HG03103 (cell line): ENCODE results near the gene PLEKHA3.
"Not testable (repeated sequence)": the region's sequence is repeated elsewhere in the genome, so short reads cannot be mapped to it uniquely, and the experiment has no call there.

ENCODE experiments used
- ATAC-seq: cut with Tn5 transposase; IDR thresholded peaks from one replicate; pipeline ENCODE4 v1.9.1; 2021; ENCODE audit warnings: low read depth; ENCODE audit not compliant: unreplicated experiment

Gene PLEKHA3

GRCh38 chr2:178480227-178481181 lies at the start of gene PLEKHA3:
PLEKHA3 (plus strand) TSS chr2:178480457; CDS start chr2:178480870, 413 bp downstream.
- peak; percentile 48 for ATAC-seq

DNA sequence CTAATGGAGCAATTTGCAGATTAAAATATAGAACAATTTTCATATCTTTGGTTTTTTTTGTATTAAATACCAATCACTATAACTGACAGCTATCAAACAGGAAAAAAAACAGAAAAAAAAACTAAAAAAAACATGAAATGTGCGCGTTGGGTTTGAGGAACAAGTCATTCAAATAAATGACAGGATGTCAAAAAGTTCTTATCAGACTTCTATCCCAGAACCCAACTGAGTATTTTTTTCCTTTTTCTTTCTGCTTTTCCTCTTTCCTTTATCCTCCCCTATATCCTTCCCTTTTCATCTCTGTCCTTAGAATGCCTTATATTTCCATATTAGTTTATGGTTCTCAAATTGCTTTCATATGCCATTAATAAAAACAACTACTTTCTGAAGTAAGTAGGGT lies 43.6 kb upstream of the PLEKHA3 start:
- no peak for ATAC-seq

DNA sequence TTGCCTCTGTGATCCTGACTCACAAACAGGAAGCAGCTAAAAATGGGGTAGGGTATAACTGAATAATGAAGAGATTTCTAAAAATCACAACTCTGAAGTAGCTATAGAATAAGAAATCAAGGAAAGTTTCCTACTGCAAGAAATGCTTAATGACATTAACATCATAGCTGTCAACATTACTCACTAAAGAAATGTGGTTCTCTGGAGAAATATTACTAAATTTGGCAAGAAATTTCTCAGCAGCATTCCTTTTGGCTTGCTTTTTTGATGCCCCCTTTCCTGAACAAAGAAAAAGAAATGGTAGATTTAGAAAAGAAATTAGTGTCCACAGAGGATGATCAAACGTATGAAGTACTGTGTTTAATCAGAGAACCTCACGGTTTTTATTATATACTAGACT lies 38.8 kb upstream of the PLEKHA3 start:
- no peak for ATAC-seq

DNA sequence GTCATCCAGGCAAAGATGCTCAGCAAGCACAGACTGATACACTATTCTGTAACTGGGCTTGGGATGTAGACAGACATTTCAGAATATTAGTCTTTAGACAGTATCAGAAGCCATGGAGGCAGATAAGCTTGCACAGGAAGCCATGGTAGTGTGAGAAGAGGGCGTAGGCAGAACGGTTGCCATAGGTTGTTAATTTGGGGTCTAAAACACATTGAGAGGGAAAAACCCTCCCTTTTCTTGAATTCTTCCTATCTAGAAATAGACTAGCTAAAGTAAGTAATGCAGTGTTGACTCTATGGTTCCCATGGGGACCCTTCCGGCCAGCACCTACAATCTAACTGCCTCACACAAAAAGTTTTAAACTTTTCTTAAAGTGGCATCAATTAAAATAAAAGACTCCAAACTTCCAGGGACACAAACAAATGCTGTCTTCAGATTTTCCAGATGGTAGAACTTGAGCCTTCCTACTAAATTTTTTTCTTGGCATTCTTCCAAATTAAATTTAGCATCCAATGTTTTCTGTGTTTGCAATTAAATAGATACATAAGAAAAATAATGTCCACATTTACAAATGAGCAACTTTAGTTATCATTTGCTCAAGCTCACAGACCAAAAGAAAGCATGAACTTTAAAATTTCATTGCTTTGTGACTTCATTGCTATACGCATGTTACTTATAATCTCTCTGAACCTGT lies 31.1 kb upstream of the PLEKHA3 start:
- no peak for ATAC-seq

DNA sequence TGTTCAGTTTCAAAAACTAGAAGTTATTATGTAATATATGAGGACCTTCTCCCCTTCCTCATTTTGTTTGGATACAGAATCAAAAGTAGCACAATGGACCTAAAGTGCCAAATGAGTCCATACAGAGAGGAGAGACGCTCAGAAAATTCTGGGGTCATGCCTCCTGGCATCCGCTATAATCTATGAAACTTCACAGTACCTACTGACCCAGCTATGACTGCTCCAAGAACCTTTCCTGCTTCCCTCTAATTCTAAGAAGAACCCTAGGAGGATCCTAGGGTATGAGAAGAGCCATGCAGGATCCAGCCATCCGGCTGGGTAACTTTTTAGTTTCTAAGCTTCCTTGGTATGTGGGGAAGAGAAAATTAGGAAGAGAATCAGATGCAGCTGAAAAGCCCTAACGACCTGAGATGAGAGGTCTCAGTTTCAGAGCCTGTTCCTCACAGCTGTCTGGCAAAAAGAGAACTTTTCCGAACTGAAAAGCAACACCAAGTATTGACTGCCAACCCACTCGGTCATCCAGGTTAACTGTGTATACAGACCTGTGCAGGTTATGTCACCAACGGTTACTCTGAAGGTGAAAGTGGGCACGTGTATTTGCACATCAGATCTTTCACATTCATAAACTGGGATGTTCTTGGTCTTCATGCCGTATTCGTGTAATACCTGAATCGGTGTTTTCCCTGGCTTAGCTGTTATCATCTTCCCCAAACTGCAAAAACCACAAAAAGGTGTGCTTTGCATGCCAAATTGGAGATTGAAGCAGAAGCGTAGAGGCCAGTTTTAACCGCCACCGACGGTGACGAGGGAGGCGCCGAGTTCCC lies 30.3 kb upstream of the PLEKHA3 start:
- ATAC-seq = peak; percentile 0

DNA sequence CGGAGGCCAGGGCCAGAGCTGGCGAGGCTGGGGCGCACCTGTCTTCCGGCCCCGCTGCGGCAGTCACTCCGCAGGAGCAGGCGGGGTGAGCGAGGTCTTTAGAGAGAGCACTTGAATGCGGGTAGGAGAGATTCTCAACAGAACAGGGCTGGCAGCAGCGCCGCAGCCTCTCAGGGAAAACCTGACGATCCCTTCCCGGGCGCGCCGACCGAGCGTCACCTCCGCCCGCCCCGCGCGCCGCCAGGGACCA lies 29.8 kb upstream of the PLEKHA3 start:
- peak; percentile 43 for ATAC-seq

DNA sequence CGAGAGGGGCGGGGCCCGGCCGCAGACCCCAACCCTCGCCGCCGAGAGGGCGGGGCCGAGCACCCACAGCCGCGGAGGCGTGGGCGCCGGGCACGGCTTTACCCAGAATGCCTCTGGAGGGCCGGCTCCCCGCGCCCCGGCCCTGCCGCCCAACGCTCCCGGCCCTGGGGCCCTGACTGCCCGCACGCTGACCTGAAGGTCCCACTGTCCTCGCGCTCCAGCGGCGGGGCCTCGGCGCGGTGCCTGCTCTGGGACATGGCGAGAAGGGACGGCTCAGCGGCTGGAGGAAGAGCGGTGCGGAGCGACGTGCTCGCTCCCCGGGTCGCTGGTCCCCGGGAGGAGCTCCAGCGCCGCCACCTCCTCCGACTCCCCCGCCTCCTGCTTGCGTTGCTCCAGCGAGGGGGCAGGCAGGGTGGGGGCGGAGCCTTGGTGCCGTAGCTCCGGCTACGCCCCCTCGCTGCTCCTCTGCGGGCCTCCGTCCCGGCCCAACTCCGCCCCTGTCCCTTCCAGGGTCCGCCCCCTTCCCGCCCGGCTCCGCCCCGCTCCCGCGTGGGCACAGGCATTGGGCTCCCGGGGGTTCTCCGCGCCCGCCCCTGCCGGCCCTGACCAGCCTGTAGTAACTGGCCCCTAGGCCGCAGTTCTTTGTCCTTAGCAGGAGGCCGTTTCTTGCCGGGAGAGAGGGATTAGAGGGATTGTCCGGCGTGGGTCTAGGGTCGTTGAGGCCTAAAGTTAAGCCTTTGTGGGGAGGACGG lies 29.3 kb upstream of the PLEKHA3 start, which contains the start of the genes PJVK and PRKRA:
TSS of gene PJVK (plus strand) at position 605 of the 752 bp plus-strand sequence. CDS start 2,032 bp downstream, outside the sequence.
TSS of gene PRKRA (minus strand) at position 402 of the 752 bp plus-strand sequence. CDS start at position 257, 145 bp downstream.
- ATAC-seq = peak; percentile 78

GRCh38 chr2:178452334-178452733 lies 27.9 kb upstream of the PLEKHA3 start:
- no peak for ATAC-seq

DNA sequence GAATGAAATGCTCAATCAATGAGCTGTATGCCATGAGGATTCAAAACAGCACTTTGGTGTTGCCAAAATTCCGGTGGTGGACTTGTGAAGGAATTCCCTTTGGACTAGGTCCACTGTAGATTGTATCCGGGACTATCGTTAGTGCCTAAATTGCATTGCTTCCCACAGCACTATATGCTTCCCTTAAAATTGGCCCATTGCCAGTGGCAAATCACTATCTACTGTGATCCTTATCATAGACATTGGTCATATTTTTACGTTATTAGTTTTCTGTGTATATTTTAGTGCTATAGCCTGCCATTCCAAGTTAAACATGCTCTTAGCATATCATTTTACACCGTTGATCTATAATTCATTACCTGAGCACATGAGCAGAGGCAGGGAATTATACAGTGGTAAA lies 27.4 kb upstream of the PLEKHA3 start:
- no peak for ATAC-seq

- no peak for ATAC-seq
Observed at GRCh38 chr2:178455947-178456346, 24.3 kb upstream of the PLEKHA3 start.

DNA sequence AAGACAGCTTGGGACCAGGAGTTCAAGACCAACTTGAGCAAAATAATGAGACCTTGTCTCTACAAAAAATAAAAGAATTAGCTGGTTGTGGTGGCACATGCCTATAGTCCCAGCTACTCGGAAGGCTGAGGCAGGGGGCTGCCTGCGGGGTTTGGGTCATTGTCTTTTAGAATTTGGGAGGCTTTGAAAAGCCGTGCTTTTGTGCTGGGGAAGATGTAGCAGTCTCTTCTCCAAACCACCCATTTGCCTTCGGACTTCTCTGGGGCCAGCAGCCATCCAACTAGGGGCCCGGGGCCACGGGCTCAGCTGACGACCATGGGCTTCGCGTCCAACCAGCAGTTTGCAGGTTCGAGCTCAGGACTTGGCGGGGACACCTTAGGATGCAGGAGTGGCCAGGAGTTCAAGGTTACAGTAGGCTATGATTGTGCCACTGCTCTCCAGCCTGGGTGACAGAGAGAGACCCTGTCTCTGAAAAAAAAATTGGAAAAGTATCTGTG lies 22.8 kb upstream of the PLEKHA3 start:
- ATAC-seq = no peak

DNA sequence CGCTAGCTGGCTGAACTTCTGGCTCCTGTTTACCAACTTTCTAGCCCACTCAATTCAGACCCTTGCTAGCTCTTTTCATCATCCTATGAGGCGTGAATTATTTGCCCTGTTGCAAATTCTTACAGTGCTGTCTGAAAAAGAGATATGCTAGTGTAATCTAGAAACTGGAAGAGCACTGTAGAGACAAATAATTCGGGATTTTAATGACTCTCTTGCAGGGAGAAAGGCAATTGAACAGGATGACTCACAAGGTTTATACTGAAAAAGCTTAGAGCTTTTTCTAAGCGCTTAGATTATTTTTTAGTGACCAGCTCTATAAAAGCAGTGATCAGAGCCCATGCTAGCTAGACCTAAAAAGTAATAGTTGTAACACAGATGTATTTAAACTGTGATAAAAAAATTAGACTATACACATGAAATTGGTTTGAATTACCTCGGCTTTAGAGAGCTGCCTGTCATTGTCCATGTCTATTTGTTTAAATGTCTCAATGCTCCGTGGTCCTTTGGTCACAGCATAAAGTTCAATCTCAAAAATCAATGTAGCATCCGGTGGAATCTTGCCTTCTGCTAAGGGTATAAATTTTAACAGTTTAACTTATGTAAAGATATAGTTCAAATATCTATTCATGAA lies 10.9 kb upstream of the PLEKHA3 start:
- no peak for ATAC-seq

DNA sequence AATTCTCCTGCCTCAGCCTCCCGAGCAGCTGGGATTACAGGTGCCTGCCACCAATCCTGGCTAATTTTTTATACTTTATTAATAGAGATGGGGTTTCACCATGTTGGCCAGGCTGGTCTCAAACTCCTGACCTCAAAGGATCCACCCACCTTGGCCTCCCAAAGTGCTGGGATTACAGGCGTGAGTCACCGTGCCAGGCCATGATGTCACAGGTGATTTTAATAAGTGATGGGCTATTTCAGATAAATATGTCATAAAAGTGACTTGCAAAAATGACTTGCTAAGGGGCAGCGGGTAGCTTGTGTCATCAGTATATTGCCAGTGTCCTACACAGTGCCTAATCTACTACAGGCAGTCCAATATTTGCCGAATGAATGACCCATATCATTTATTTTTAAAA lies 8.9 kb upstream of the PLEKHA3 start:
- not testable (repeated sequence) for ATAC-seq

DNA sequence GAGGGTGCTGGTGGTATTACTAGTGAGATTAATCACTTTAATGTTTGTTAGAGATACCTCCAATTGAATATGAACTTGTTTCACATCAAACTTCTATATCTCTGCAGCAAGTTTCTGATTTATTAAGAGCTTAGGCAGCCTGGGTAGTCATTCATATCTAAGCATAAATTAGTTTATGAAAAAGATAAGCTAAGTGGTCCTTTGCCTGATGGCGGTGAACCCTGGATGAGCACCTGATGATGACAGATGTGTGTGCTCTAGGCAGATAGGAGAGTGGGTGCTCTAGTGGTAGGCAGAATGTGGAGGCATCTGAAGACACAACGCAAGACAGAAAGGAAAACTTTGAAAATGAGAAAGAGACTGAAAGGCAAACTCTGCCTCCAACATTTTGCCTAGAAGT lies 6.9 kb upstream of the PLEKHA3 start:
- no peak for ATAC-seq

DNA sequence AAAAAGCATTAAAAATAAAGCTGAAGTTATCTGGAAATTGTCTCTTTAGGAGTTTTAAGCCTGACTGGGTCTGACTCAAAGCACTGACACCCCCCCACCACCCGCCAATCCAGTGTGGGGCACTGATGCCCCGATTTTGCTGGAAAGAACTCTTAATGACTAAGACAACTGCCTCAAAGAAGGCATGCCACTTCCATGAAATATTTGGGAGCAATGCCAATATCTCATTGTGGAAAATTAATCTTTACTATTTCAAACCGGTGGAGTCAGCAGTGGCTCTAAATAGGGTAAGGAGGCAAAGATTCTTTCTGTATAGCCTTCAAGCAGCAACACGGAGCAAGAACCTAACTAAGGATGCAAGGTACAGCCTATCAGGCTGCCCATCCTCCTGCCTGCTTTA lies 6.3 kb upstream of the PLEKHA3 start:
- ATAC-seq = no peak

GRCh38 chr2:178474560-178474959 lies 5.7 kb upstream of the PLEKHA3 start:
- ATAC-seq = no peak

DNA sequence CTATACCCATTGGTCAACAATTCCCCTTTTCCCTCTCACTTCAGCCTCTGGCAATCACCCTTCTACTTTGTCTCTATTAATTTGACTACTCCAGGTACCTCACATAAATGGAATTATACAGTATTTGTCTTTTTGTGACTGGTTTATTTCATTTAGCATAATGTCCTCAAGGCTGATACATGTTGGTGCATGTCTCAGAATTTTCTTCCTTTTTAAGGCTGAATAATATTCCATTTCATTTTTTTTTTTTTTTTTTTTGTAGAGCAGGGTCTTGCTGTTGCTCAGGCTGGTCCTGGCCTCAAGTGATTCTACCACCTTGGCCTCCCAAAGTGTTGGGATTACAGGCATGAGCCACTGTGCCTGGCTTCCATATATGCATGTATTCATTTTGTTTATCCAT lies 3.8 kb upstream of the PLEKHA3 start:
- ATAC-seq = no peak

DNA sequence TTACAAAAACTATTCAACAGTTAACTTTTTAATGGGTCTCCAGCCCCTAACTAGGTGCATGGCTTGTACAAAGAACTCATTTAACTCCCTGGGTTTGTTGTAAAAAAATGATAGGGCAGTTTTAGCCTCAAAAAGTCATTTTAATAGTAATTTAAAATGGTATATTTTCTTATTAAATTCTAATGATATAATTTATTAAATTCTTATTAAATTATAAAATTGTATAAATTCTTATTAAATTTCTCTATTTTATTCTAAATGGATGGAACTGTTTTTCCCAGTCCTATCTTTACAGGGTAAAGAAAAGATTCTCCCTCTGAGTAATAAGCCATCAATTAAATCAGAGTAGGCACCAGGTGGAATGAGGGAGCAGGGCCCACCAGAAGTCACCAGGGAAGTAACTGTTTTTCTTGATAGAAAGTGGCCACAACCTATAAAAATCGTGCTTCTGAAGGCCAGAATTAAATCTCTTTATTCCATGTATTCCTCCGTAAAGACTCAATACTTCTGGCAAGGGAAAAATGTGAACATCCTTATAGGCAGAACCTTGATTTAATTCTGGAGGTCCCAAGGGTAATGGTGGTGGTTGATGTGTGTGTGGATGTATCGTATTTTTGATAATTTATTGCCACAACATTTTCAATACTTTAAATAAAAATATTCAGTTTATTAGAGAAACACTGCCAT lies 2.7 kb upstream of the PLEKHA3 start:
- no peak for ATAC-seq

- peak; percentile 2 for ATAC-seq
Observed at GRCh38 chr2:178478130-178478438, 2.2 kb upstream of the PLEKHA3 start.
